Measurements from ENCODE around the gene MAGI1. TPM values are rescaled to one million over a fixed set of nuclear protein-coding genes. Genes with fewer than 3 reads are reported as not detected.

The MAGI1 gene
- polyA plus RNA-seq, 1 of the 3 experiments (the other 2 are of a cell fraction): 10.3 TPM

GRCh38 chr3:65999606-66000005 is 39.1 kb downstream of the MAGI1 start (continued):
- no peak for TF ChIP-seq CTCF (IDR thresholded peaks at IDR 0.05)

- Histone ChIP-seq H3K36me3 (replicated peaks in 1 of 2; ENCODE audit: control insufficient read depth in 1 of 2, insufficient read depth in 2 of 2, low read length in 1 of 2) (no peaks in the 10 kb centered on the region), H3K9me3 (no peaks in the 10 kb centered on the region), H3K27ac (ENCODE audit: low read depth in 2 of 2, low read length in 1 of 2) (no peak overlapping the region), H3K27me3 (ENCODE audit: insufficient read depth) (no peaks in the 10 kb centered on the region), H4K20me1 (ENCODE audit: insufficient read depth) (peaks cover 14% of the 10 kb centered on the region; the same call in 1 of the 2 replicates), H2AFZ (ENCODE audit: low read depth) (no peak overlapping the region), H3F3A (replicated peaks; ENCODE audit: insufficient read depth) (peaks cover 7% of the 10 kb centered on the region), H3K4me2 (no peak overlapping the region), H3K4me3 (ENCODE audit: low read depth in 2 of 2, low read length in 1 of 2) (no peak overlapping the region), H3K4me1 (ENCODE audit: control insufficient read depth in 1 of 2, insufficient read depth in 2 of 2, low read depth in 1 of 2, low read length in 1 of 2) (no peaks in the 10 kb centered on the region), H3K79me2 (ENCODE audit: insufficient read depth) (peaks cover 82% of the 10 kb centered on the region; the same call in 1 of the 2 replicates), H3K9ac (no peak overlapping the region), H3K9me2 (no peaks in the 10 kb centered on the region)
- TF ChIP-seq TAF1 (IDR thresholded peaks at IDR 0.05; ENCODE audit: borderline replicate concordance, low read depth, low read length) (no peak), NRF1 (IDR thresholded peaks at IDR 0.05; ENCODE audit: low read depth, low read length) (no peak), POLR2AphosphoS5 (IDR thresholded peaks at IDR 0.05; ENCODE audit: low read depth, low read length) (no peak), FOXJ3 (CRISPR knock-in tag; IDR thresholded peaks at IDR 0.05) (no peak), GATA2 (CRISPR knock-in tag; IDR thresholded peaks at IDR 0.05) (no peak), IRF3 (IDR thresholded peaks at IDR 0.05; ENCODE audit: low read depth, low read length) (no peak), TCF12 (IDR thresholded peaks at IDR 0.05) (no peak), USF1 (IDR thresholded peaks at IDR 0.05; ENCODE audit: borderline replicate concordance, low read depth) (no peak), JUND (IDR thresholded peaks at IDR 0.05) (no peak), MEF2A (IDR thresholded peaks at IDR 0.05; ENCODE audit: borderline replicate concordance, low read depth) (no peak), RAD21 (IDR thresholded peaks at IDR 0.05; ENCODE audit: low read length) (no peak), RFX5 (IDR thresholded peaks at IDR 0.05; ENCODE audit: low read length) (no peak), RXRA (IDR thresholded peaks at IDR 0.05; ENCODE audit: borderline replicate concordance, low read depth) (no peak), TEAD4 (IDR thresholded peaks at IDR 0.05; ENCODE audit: borderline replicate concordance, insufficient read depth) (no peak), EZH2phosphoT487 (IDR thresholded peaks at IDR 0.05; ENCODE audit: borderline replicate concordance, low read depth) (no peak)
- ChIA-PET POLR2A (no interaction called here), CTCF (interaction anchor here (1.1 kb wide), 1 partner anchor 37 kb away, joined by 3 read pairs; no protein-coding TSS in a partner anchor)
- WGBS (ENCODE audit: low lambda C conversion rate): 90% methylated on average over 11 of the region's 11 CpGs
- no peak for DNase-seq
These were observed 42.1 kb downstream of the MAGI1 start for GRCh38 chr3:65996589-65996988.

All from SK-N-SH (cell line).